IMR-90 (cell line): ENCODE results near the gene HS6ST2. TPM values are rescaled to one million over a fixed set of nuclear protein-coding genes. Genes with fewer than 3 reads are reported as not detected.

ENCODE experiments used
- ATAC-seq: fragments of 200-7000 bp; cut with Tn5 transposase; 2 replicates; pipeline ENCODE4 v1.9.1; 2020; ENCODE audit warnings: low read depth, mild to moderate bottlenecking, moderate library complexity
- BruUV-seq: library from RNA; stranded (reverse); fragments of 400-500 nt; replicated peaks from 2 replicates; lab custom pipeline; 2021; lab: Mats Ljungman, UMichigan
- CTCF ChIA-PET: fragments of 300-600 bp; formaldehyde crosslinking; extraction: SDS; loops from one replicate; lab custom pipeline; 2021; ENCODE audit warnings: antibody characterized with exemption; lab: Yijun Ruan, JAX
- POLR2A ChIA-PET: fragments of 300-600 bp; sonication (Branson Sonifier 250); formaldehyde crosslinking; loops from one replicate; lab custom pipeline; 2022; ENCODE audit warnings: antibody characterized with exemption; ENCODE audit not compliant: unreplicated experiment; lab: Charles Lee
- DNase-seq: peaks from one replicate; pipeline ENCODE4 v3.0.0; 2013
- H2AFZ ChIP-seq: replicated peaks from 2 replicates; pipeline ENCODE3; 2013; ENCODE audit warnings: low read length, mild to moderate bottlenecking; ENCODE audit not compliant: poor library complexity
- H2AK5ac ChIP-seq: 2 replicates; pipeline ENCODE4 v1.6.1; 2013; ENCODE audit warnings: low read depth, low read length, inconsistent platforms
- H2AK9ac ChIP-seq: replicated peaks from 2 replicates; pipeline ENCODE3; 2013; ENCODE audit warnings: mild to moderate bottlenecking, low read depth, low read length, moderate library complexity; ENCODE audit not compliant: poor library complexity
- H2BK120ac ChIP-seq: 2 replicates; pipeline ENCODE4 v1.6.1; 2013; ENCODE audit warnings: low read depth, low read length, inconsistent platforms
- H2BK15ac ChIP-seq: 3 replicates; pipeline ENCODE4 v1.6.1; 2013; ENCODE audit warnings: low read depth, low read length, inconsistent platforms
- H2BK20ac ChIP-seq: 2 replicates; pipeline ENCODE4 v1.6.1; 2013; ENCODE audit warnings: low read depth, mild to moderate bottlenecking, inconsistent platforms, low read length, moderate library complexity
- H2BK5ac ChIP-seq: 2 replicates; pipeline ENCODE4 v1.6.1; 2013; ENCODE audit warnings: mild to moderate bottlenecking, low read depth, low read length, inconsistent platforms; ENCODE audit not compliant: poor library complexity, severe bottlenecking
- H3K14ac ChIP-seq: replicated peaks from 2 replicates; pipeline ENCODE4 v1.6.1; 2013; ENCODE audit warnings: low read depth, low read length, inconsistent platforms
- H3K18ac ChIP-seq: 2 replicates; pipeline ENCODE4 v1.6.1; 2013; ENCODE audit warnings: low read depth, low read length, control low read depth
- H3K23ac ChIP-seq: 2 replicates; pipeline ENCODE4 v1.6.1; 2013; ENCODE audit warnings: low read depth, low read length, inconsistent platforms
- H3K27ac ChIP-seq: 2 replicates; pipeline ENCODE4 v1.5.1; 2013; ENCODE audit warnings: mild to moderate bottlenecking, control low read depth, low read length; ENCODE audit not compliant: insufficient read depth
- H3K27me3 ChIP-seq: 2 replicates; pipeline ENCODE4 v1.6.1; 2013; ENCODE audit warnings: low read length; ENCODE audit not compliant: control insufficient read depth, insufficient read depth
- H3K36me3 ChIP-seq: 2 replicates; pipeline ENCODE4 v1.6.1; 2013; ENCODE audit warnings: low read length, mixed read lengths; ENCODE audit not compliant: control insufficient read depth, insufficient read depth
- H3K4ac ChIP-seq: 2 replicates; pipeline ENCODE4 v1.6.1; 2013; ENCODE audit warnings: low read depth, low read length, inconsistent platforms
- H3K4me1 ChIP-seq: 2 replicates; pipeline ENCODE4 v1.6.1; 2013; ENCODE audit warnings: low read length, mixed read lengths; ENCODE audit not compliant: control insufficient read depth, insufficient read depth
- H3K4me2 ChIP-seq: 2 replicates; pipeline ENCODE4 v1.6.1; 2013; ENCODE audit warnings: low read depth, mild to moderate bottlenecking, control low read depth, low read length, moderate library complexity
- H3K4me3 ChIP-seq: 2 replicates; pipeline ENCODE4 v1.5.1; 2013; ENCODE audit warnings: low read depth, mild to moderate bottlenecking, control low read depth, low read length, moderate library complexity; ENCODE audit not compliant: insufficient read depth
- H3K56ac ChIP-seq: 2 replicates; pipeline ENCODE4 v1.6.1; 2013; ENCODE audit warnings: low read length, inconsistent platforms; ENCODE audit not compliant: insufficient read depth; ENCODE audit errors: extremely low read depth
- H3K79me1 ChIP-seq, 2 experiments: 2 replicates each; pipeline ENCODE4 v1.6.1; 2013; ENCODE audit warnings: low read length in 2 of 2, inconsistent platforms in 1 of 2, low read depth in 1 of 2
- H3K9ac ChIP-seq: 2 replicates; pipeline ENCODE4 v1.6.1; 2013; ENCODE audit warnings: low read depth, low read length, control low read depth
- H3K9me1 ChIP-seq: 2 replicates; pipeline ENCODE4 v1.6.1; 2013; ENCODE audit warnings: low read length, inconsistent platforms; ENCODE audit not compliant: insufficient read depth
- H3K9me3 ChIP-seq: 2 replicates; pipeline ENCODE4 v1.6.1; 2013; ENCODE audit warnings: low read length; ENCODE audit not compliant: control insufficient read depth, insufficient read depth
- H4K20me1 ChIP-seq: 2 replicates; pipeline ENCODE4 v1.6.1; 2013; ENCODE audit warnings: low read length, inconsistent platforms; ENCODE audit not compliant: insufficient read depth
- H4K5ac ChIP-seq: 2 replicates; pipeline ENCODE4 v1.6.1; 2013; ENCODE audit warnings: mild to moderate bottlenecking, low read depth, low read length, control low read depth
- H4K8ac ChIP-seq, 2 experiments: 2 replicates each; pipeline ENCODE4 v1.6.1; 2013; ENCODE audit warnings: low read depth in 2 of 2, low read length in 2 of 2, control low read depth in 1 of 2, inconsistent platforms in 1 of 2
- H4K91ac ChIP-seq: 2 replicates; pipeline ENCODE4 v1.6.1; 2013; ENCODE audit warnings: low read depth, low read length, inconsistent platforms; ENCODE audit not compliant: insufficient read depth
- ELK1 ChIP-seq: fragments of 150-350 bp; IDR thresholded peaks from 2 replicates; pipeline ENCODE4 v1.6.1; 2016; ENCODE audit warnings: low read depth, mild to moderate bottlenecking, low read length, moderate library complexity, borderline replicate concordance
- MAFK ChIP-seq: IDR thresholded peaks from 2 replicates; pipeline ENCODE4 v1.6.1; 2012; ENCODE audit warnings: low read depth, low read length, improper control_type of control experiment
- RAD21 ChIP-seq: IDR thresholded peaks from 2 replicates; pipeline ENCODE4 v1.6.1; 2012; ENCODE audit warnings: low read length, improper control_type of control experiment
- WGBS, 2 experiments: methylation state at CpG; one replicate each; pipeline versions ENCODE4 v1.1.5 to v1.1.7; 2013; ENCODE audit warnings: missing lambda C conversion rate in 2 of 2; ENCODE audit not compliant: insufficient read length in 1 of 2; ENCODE audit errors: extremely low coverage in 2 of 2; 5-methylcytosine and 5-hydroxymethylcytosine counted together
- dilution Hi-C: fragments of 300-500 bp; cut with HindIII; formaldehyde crosslinking; loops from one replicate; pipeline ENCODE4 v1.14.3; 2018; ENCODE audit warnings: low sequenced_read_pairs; ENCODE audit not compliant: unreplicated experiment
- in situ Hi-C: fragments of 300-500 bp; cut with MboI; formaldehyde crosslinking; loops from 3 replicates; pipeline ENCODE4 v1.14.3; 2019; ENCODE audit warnings: low sequenced_read_pairs, inconsistent platforms, mixed read lengths
- intact Hi-C: fragments of 100-400 bp; cut with micrococcal nuclease; formaldehyde crosslinking; loops from 2 replicates; pipeline ENCODE4 v1.10.0; 2022
- polyA plus RNA-seq, 3 experiments: library from polyadenylated mRNA; depleted of rRNA; stranded (reverse); fragments of >200 nt; gene quantifications; 2 replicates each; pipeline ENCODE4 v1.2.3, GENCODE V29; 2012; ENCODE audit warnings: low replicate concordance in 1 of 3
- total RNA-seq: library from RNA; depleted of rRNA; stranded (reverse); fragments of >200 nt; gene quantifications from 2 replicates; pipeline ENCODE4 v1.2.3, GENCODE V29; 2012

The HS6ST2 gene
- total and polyA plus RNA-seq, 2 of the 4 experiments (the other 2 are of a cell fraction), result not detected

GRCh38 chrX:132638313-132638712 lies 320.1 kb downstream of the HS6ST2 start:
- Histone ChIP-seq H3K9me3 (no peaks in the 10 kb centered on the region), H3K4me3 (no peak overlapping the region), H2AK5ac (no peak overlapping the region), H3K36me3 (no peaks in the 10 kb centered on the region), H3K23ac (no peak overlapping the region), H3K4me2 (no peak overlapping the region), H2BK20ac (no peak overlapping the region), H3K14ac (no peak overlapping the region), H2BK120ac (no peak overlapping the region), H3K4ac (no peak overlapping the region), H2AFZ (no peak overlapping the region), H3K18ac (no peak overlapping the region), H3K27ac (no peak overlapping the region), H3K4me1 (no peaks in the 10 kb centered on the region), H4K8ac (no peak overlapping the region), H3K9me1 (no peaks in the 10 kb centered on the region), H3K79me1 (no peaks in the 10 kb centered on the region), H3K9ac (no peak overlapping the region), H4K20me1 (no peaks in the 10 kb centered on the region), H2BK5ac (no peak overlapping the region), H4K91ac (no peak overlapping the region), H3K27me3 (peaks cover 16% of the 10 kb centered on the region), H3K56ac (no peak overlapping the region), H4K5ac (no peak overlapping the region), H2BK15ac (no peak overlapping the region), H2AK9ac (no peak overlapping the region)
- ChIA-PET CTCF (no interaction called here), POLR2A (no interaction called here)
- ATAC-seq, result no peak
- in situ Hi-C loops (loop anchor here (10.0 to 25.0 kb wide), 3 partner anchors 344 to 801 kb away; no protein-coding TSS in a partner anchor), intact Hi-C loops (loop anchor here (10.0 kb wide), 1 partner anchor 1036 kb away; no protein-coding TSS in a partner anchor), dilution Hi-C loops (no loop called here)
- no peak for DNase-seq
- BruUV-seq, result no TSS peak
- WGBS, 2 experiments, result no CpG with 5 or more reads among the region's 1 CpG
- no peak for TF ChIP-seq ELK1
- no peak for TF ChIP-seq MAFK
- TF ChIP-seq RAD21, result no peak
